ENCODE results near the gene C13orf46. TPM values are rescaled to one million over a fixed set of nuclear protein-coding genes. Genes with fewer than 3 reads are reported as not detected.
A peak's percentile ranks its signal among the peaks of the same experiment; 100 is the strongest.

The C13orf46 gene
- polyA plus RNA-seq, 2 of the 4 experiments (the other 2 are of a cell fraction), result 0.05 to 0.13 TPM

GRCh38 chr13:113971471-113972231 is 2.2 kb downstream of the C13orf46 start:
- peaks cover 3% of the 10 kb centered on the region for H3K4me1 ChIP-seq
- TF ChIP-seq RFX5 (IDR thresholded peaks at IDR 0.05), result no peak
- no peak for TF ChIP-seq MAZ (IDR thresholded peaks at IDR 0.05; ENCODE audit: borderline replicate concordance, low read depth, low read length)
- no peak for TF ChIP-seq POLR2AphosphoS2 (conservative IDR thresholded peaks at IDR 0.05; ENCODE audit: low read length)
- no peak for TF ChIP-seq RARB (CRISPR knock-in tag; IDR thresholded peaks at IDR 0.05)
- TF ChIP-seq KDM1A (IDR thresholded peaks at IDR 0.05; ENCODE audit: low read depth), result no peak
- TF ChIP-seq RNF2 (IDR thresholded peaks at IDR 0.05; ENCODE audit: borderline replicate concordance, low read depth), result no peak
- TF ChIP-seq BCL3 (IDR thresholded peaks at IDR 0.05), result no peak
- TF ChIP-seq EP300 (IDR thresholded peaks at IDR 0.05), result no peak
- no peak for TF ChIP-seq TFCP2L1 (CRISPR knock-in tag; IDR thresholded peaks at IDR 0.05)
- no peak for TF ChIP-seq HDAC2 (IDR thresholded peaks at IDR 0.05)
- TF ChIP-seq MYC (IDR thresholded peaks at IDR 0.05; ENCODE audit: borderline replicate concordance, low read length), result no peak
- TF ChIP-seq NR3C1 (IDR thresholded peaks at IDR 0.05), result no peak
- ChIA-PET CTCF (no interaction called here), POLR2A (no interaction called here)
- ATAC-seq, result no peak
- WGBS (ENCODE audit: missing lambda C conversion rate), result 94% methylated on average over 21 of the region's 36 CpGs
- DNase-seq (ENCODE audit: low read depth in 1 of 2, low spot score in 1 of 2), result no peak
- H3K27ac ChIP-seq, result 0 out of 6 replicates have a peak overlapping the region, but pooled peaks of 1 of the 2 experiments have one; percentile 18
- H3K9me3 ChIP-seq, result no peaks in the 10 kb centered on the region
- no peak for FAIRE-seq
- H3K4me3 ChIP-seq, result no peak overlapping the region
- no peak overlapping the region for H3K4me2 ChIP-seq

- Histone ChIP-seq H3K9me3 (no peaks in the 10 kb centered on the region), H3K4me1 (no peaks in the 10 kb centered on the region), H3K4me2 (no peak overlapping the region), H3K27ac (0 out of 6 replicates have a peak overlapping the region, but pooled peaks of 1 of the 2 experiments have one; percentile 18), H3K4me3 (no peak overlapping the region)
- no peak for DNase-seq (ENCODE audit: low read depth in 1 of 2, low spot score in 1 of 2)
- TF ChIP-seq KDM1A (IDR thresholded peaks at IDR 0.05; ENCODE audit: low read depth) (no peak), MAFK (IDR thresholded peaks at IDR 0.05; ENCODE audit: partially characterized antibody) (no peak)
- POLR2A ChIA-PET, result no interaction called here
- no peak for FAIRE-seq
- WGBS (ENCODE audit: missing lambda C conversion rate), result 66% methylated on average over 12 of the region's 19 CpGs
- CTCF ChIA-PET, result interaction anchor here (0.7 kb wide), 1 partner anchor 110 kb away, joined by 5 read pairs; no protein-coding TSS in a partner anchor
- ATAC-seq, result peak in 1 of 2 experiments; percentile 48; a peak in 3 of 6 replicates
Measured at GRCh38 chr13:113970810-113971470, 2.9 kb downstream of the C13orf46 start.

GRCh38 chr13:113969973-113970611 is 3.8 kb downstream of the C13orf46 start:
- ChIA-PET POLR2A (no interaction called here), CTCF (no interaction called here)
- FAIRE-seq (no peak), ATAC-seq (no peak), DNase-seq (ENCODE audit: low read depth in 1 of 2, low spot score in 1 of 2) (no peak)
- H3K4me2 ChIP-seq, result no peak overlapping the region
- no peaks in the 10 kb centered on the region for H3K4me1 ChIP-seq
- H3K4me3 ChIP-seq, result no peak overlapping the region
- 91% methylated on average over 17 of the region's 20 CpGs for WGBS (ENCODE audit: missing lambda C conversion rate)
- no peak overlapping the region for H3K27ac ChIP-seq
- no peaks in the 10 kb centered on the region for H3K9me3 ChIP-seq
- TF ChIP-seq PBX3 (IDR thresholded peaks at IDR 0.05) (no peak), CEBPB (IDR thresholded peaks at IDR 0.05) (no peak), CTCF (IDR thresholded peaks at IDR 0.05) (no peak), NR3C1 (IDR thresholded peaks at IDR 0.05) (no peak), KDM5A (IDR thresholded peaks at IDR 0.05) (no peak), HOXB13 (CRISPR knock-in tag; IDR thresholded peaks at IDR 0.05; ENCODE audit: low read depth) (no peak), SREBF2 (IDR thresholded peaks at IDR 0.05) (no peak), FOSL2 (IDR thresholded peaks at IDR 0.05) (no peak), FOSL2 (CRISPR knock-in tag; IDR thresholded peaks at IDR 0.05) (no peak), USF2 (IDR thresholded peaks at IDR 0.05) (no peak), ELK1 (IDR thresholded peaks at IDR 0.05; ENCODE audit: low read depth, low read length) (no peak), FOXS1 (CRISPR knock-in tag; IDR thresholded peaks at IDR 0.05) (no peak)
